ENCODE results near the gene GNPAT.
"Not testable (repeated sequence)": the region's sequence is repeated elsewhere in the genome, so short reads cannot be mapped to it uniquely, and the experiment has no call there.

Gene GNPAT

DNA sequence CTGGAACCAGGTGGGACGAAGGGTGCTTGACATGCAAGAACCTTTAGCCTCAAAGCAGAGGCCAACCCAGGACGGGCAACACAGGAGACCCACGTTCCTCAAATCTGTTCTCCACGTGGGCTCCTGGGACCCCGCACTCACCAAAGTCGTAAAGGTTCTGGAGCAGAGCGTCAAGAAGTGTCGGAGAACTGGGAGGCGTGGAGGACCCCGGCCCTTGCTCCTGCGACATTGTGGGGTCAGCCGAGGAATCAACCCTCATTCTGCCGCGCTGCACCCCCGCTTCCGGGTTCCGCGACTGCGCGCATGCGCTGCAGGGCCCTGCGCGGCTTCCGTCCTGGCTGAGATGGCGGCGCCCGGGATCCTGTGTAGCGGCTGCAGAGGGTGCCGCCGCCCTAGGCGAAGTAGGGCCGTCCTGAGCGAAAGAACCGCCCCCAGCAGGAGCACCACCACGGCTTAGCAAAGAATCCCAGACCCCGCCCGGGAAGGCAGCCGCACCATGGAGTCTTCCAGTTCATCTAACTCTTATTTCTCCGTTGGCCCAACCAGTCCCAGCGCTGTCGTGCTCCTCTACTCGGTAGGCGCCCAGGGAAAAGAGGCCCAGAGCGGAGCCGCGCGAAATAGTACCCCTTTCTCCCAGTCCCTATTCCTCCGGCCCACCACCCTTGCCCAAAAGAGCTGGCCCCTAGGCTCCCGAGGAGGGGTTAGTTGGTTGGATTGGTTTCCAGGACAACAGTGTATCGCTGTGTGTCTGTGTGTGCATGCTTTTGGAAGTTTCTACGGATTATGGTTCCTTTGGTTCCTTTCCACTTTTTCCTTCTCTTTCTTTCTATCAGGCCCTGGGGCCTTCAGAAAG lies at the start of gene GNPAT:
TSS of gene GNPAT (plus strand) at position 330 of the 853 bp plus-strand sequence. CDS start at position 497, 167 bp downstream.
- DNase-seq = peak; percentile 85

DNA sequence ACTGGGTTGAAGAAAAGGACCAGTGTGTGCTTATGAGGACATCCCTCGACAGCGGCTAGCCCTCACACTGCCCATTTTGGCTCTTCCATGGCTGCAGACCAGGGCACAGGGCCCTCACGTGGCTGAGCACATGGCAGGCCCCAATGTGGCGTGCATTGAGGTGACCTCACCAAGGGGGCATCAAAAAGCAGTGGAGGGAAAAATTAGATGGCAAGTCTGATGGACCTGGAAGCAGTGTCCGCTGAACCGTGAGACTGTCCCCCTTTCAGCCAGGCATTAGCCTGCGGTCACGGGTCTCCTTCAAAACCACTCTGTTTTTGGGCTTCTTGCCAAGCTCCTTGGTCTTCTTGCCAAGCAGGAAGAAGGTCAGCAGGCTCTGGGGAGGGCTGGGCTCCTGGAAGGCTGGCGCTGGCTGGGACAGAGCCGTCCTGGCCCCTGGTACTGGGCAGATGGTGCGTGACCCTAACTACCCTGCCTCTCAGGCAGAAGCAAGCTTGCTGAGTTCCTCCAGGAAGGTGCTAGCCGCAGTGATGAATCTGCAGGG lies 48.3 kb upstream of the GNPAT start:
- no peak for DNase-seq

DNA sequence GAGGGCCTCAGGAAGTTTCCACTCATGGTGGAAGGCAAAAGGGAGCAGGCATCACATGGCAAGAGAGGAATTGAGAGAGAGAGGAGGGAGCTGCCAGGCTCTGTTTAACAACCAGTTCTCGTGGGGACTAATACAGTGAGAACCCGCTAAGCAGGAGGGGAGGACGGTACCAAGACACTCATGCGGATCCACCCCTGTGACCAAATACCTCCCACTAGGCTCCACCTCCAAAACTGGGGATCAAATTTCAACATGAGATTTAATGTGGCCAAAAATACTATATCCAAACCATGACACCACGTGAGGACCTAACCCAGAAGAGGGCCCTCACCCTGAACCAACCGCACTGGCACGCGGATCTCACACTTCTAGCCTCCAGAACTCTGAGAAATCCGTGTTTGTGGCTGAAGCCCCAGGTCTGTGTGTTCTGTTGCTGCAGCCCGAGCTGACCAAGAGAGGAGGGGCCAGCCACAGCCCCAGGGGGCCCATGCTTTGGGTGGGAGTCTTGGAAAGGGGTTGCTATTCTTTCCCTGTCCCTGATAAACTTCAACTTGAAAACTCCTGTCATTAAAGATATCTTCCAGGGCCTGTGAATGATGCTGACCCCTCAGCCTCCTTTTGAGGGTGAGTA lies 47.2 kb upstream of the GNPAT start:
- DNase-seq = no peak

GRCh38 chr1:231194476-231194842 lies 46.6 kb upstream of the GNPAT start:
- no peak for DNase-seq

- DNase-seq = no peak
These were observed 46.0 kb upstream of the GNPAT start for GRCh38 chr1:231194843-231195516.

GRCh38 chr1:231196307-231196706 lies 44.7 kb upstream of the GNPAT start:
- DNase-seq = no peak

- no peak for DNase-seq
These were observed 44.3 kb upstream of the GNPAT start for GRCh38 chr1:231196728-231197127.

DNA sequence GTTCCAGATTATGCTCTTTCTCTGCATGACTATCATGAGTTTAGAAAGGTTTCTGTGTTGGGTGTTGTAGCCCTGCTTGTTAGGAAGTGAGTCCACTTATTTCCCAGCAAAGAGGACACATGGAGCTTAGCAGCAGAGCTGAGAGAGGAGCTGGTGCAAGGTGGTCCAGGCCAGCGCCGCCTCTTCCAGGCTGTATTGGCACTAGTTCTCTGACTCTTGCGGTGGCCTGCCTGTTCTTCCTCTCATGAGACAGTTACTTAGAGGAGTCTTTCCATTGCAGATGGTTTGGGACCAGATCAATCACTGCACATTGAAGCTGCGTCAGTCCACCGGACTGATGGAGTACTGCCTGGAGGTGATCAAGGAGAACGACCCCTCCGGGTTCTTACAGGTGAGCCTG lies 41.1 kb upstream of the GNPAT start:
- no peak for DNase-seq

- no peak for DNase-seq
These were observed 40.5 kb upstream of the GNPAT start for GRCh38 chr1:231200388-231201031.

DNA sequence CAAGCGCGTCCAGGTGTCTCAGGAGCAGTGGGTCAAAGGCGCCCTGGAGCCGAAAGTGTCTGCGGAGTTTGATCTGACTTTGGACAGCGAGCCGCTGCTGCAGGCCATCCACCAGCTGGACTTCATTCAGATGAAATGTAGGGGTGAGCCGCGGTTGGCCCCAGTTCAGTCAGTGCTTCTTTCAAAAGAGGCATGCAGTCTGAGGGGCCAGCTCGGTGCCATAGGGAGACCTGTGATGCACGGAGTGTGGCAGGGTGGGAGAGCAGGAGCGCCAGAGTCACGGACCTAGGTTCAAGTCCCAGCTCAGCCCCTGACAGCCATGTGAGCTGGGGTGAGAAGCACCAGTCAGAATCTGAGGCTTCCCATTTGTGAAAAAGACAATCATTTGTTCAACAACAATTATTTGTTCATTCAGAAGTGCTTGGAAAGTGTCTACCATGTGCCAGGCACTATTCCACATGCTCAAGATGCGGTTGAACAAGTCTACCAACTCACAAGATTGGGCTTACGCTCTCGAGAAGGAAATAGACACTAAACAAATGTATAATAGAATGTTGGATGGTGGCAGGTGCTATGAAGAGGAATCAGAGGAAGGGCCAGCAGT lies 39.5 kb upstream of the GNPAT start:
- no peak for DNase-seq

GRCh38 chr1:231201979-231202633 lies 38.9 kb upstream of the GNPAT start:
- DNase-seq = no peak

DNA sequence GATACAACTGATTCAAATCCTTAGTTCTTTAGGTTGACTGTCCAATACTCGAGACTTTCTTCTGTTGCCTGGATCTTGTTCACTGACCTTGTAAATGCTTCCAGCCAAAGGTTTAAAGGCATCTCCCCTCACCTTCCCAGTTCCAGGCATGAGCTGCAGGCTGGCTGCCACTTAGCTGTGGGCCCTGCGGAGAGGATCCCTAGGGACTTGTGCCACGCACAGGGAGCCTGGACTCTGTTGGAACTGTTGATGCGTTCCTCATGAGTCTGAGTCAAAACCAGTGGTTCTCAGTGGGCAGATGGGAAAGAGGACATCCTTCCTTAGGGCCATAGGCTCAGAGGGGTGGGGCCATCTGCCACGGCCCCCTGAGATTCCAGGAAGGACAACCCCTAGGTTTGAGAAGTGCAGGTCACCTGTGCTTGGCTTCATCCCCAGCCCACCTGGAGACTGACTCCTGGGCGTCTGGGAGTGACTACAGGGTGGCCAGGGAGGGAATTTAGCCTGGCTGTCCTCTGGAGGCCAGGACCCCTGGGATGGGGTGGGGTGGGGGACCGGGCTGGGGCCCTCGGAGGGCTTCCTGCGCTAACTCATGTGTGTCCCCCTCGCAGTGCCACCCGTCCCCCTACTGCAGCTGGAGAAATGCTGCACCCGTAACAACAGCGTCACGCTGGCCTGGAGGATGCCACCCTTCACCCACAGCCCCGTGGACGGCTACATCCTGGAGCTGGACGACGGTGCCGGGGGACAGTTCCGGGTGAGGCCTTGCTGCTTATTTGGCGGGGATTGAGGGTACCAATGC lies 37.6 kb upstream of the GNPAT start:
- DNase-seq = no peak

GRCh38 chr1:231206856-231207255 lies 34.2 kb upstream of the GNPAT start:
- DNase-seq = no peak

GRCh38 chr1:231207437-231207836 lies 33.6 kb upstream of the GNPAT start:
- DNase-seq = no peak

DNA sequence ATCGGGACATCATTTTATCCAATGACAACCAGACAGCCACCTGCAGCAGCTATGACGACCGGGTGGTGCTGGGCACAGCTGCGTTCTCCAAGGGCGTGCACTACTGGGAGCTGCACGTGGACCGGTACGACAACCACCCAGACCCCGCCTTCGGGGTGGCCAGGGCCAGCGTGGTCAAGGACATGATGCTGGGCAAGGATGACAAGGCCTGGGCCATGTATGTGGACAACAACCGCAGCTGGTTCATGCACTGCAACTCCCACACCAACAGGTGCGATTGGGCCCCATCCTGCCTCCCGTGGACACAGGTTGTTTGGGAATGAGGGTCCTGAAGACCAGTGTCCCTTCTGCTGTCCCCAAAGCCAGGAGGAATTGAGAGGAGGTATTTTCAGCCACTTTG lies 32.0 kb upstream of the GNPAT start:
- DNase-seq = no peak

DNA sequence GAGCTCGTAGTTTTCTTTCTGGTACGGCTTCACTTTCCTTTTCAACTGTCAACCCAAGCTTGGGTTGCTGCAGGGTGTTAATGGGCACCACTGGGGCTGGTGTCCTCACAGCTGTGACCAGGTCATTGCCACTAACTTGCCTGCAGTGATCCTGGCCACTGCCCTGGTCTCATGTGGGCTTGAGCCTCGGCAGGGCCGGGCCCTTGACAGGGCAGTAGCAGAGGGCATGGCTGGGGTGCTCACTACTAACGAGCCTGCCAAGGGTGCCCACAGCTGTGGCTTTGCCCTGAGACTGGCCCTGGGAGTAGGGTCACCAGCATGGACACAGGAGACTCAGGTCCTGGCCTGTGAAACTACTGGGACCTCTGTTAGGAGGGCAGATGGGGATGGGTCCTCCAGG lies 31.5 kb upstream of the GNPAT start:
- no peak for DNase-seq

DNA sequence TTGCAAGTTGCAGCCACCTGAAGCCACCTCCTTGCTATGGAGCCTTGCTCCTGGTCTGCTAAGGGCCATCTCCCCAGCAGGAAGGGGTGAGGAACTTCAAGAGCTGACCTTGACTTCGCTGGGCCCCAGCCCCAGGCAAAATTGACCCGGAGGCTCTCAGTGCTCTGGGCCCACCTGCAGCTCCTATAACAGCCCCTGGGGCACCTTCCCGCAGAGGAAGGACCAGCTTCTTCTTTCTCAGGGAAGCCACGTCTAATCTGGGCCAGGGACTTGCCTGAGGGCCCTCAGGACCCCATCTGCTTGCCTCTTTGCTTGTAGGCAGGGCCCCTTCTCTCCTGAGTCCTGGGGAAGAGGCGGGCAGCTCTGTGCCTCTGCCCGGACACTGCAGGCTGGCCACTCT lies 30.9 kb upstream of the GNPAT start:
- DNase-seq = no peak

- DNase-seq = peak; percentile 94
These were observed 29.8 kb upstream of the GNPAT start for GRCh38 chr1:231211005-231211857.

GRCh38 chr1:231212301-231212700 lies 28.7 kb upstream of the GNPAT start:
- not testable (repeated sequence) for DNase-seq
